Progenitor cell of endocrine pancreas (in vitro differentiated cells): ENCODE measurements around the gene CEACAM20. TPM values are rescaled to one million over a fixed set of nuclear protein-coding genes. Genes with fewer than 3 reads are reported as not detected.

Source experiments
- DNase-seq: peaks from one replicate; pipeline ENCODE4 v3.0.0; 2021; ENCODE audit warnings: low spot score; ENCODE audit not compliant: unreplicated experiment
- H3K27ac Mint-ChIP-seq: 2 replicates; pipeline ENCODE4 v1.8.0; 2021; ENCODE audit warnings: mild to moderate bottlenecking, moderate library complexity, mixed read lengths
- H3K27me3 Mint-ChIP-seq: 2 replicates; pipeline ENCODE4 v1.8.0; 2021; ENCODE audit warnings: mixed read lengths
- H3K36me3 Mint-ChIP-seq: 2 replicates; pipeline ENCODE4 v1.8.0; 2022; ENCODE audit warnings: mixed read lengths; ENCODE audit not compliant: insufficient read depth
- H3K4me1 Mint-ChIP-seq: 2 replicates; pipeline ENCODE4 v1.8.0; 2021; ENCODE audit warnings: low read depth, mixed read lengths
- H3K4me3 Mint-ChIP-seq: 2 replicates; pipeline ENCODE4 v1.8.0; 2021; ENCODE audit warnings: low read depth, mild to moderate bottlenecking, moderate library complexity, mixed read lengths
- H3K9me3 Mint-ChIP-seq: 2 replicates; pipeline ENCODE4 v1.8.0; 2021; ENCODE audit warnings: low read depth, mixed read lengths
- CTCF ChIP-seq: fragments of 200-600 bp; sonication (generic); IDR thresholded peaks from one replicate; pipeline ENCODE4 v1.5.0; 2021; ENCODE audit warnings: antibody characterized with exemption, mild to moderate bottlenecking; ENCODE audit not compliant: unreplicated experiment
- total RNA-seq: library from RNA; stranded (reverse); gene quantifications from 2 replicates; pipeline ENCODE4 v1.2.1, GENCODE V29; 2021

Gene CEACAM20
- total RNA-seq, 1 donor from 2014 or later: not detected

- no peak for DNase-seq
- H3K27me3 Mint-ChIP-seq: peaks cover 71% of the 10 kb centered on the region
- TF ChIP-seq CTCF: no peak
- H3K4me3 Mint-ChIP-seq: no peak overlapping the region
- peaks cover 4% of the 10 kb centered on the region for H3K9me3 Mint-ChIP-seq
- no peaks in the 10 kb centered on the region for H3K4me1 Mint-ChIP-seq
- H3K36me3 Mint-ChIP-seq: no peaks in the 10 kb centered on the region
- no peak overlapping the region for H3K27ac Mint-ChIP-seq
Observed at GRCh38 chr19:44532819-44533218, 3.3 kb upstream of the CEACAM20 start.

GRCh38 chr19:44530777-44531176 lies 1.3 kb upstream of the CEACAM20 start:
- Mint-ChIP-seq H3K4me1 (no peaks in the 10 kb centered on the region), H3K9me3 (peaks cover 4% of the 10 kb centered on the region), H3K27ac (no peak overlapping the region), H3K36me3 (no peaks in the 10 kb centered on the region), H3K27me3 (peaks cover 67% of the 10 kb centered on the region), H3K4me3 (no peak overlapping the region)
- no peak for DNase-seq
- TF ChIP-seq CTCF: no peak

- peaks cover 61% of the 10 kb centered on the region for H3K27me3 Mint-ChIP-seq
- H3K4me1 Mint-ChIP-seq: no peaks in the 10 kb centered on the region
- no peak overlapping the region for H3K27ac Mint-ChIP-seq
- H3K36me3 Mint-ChIP-seq: no peaks in the 10 kb centered on the region
- no peak overlapping the region for H3K4me3 Mint-ChIP-seq
- no peak for DNase-seq
- no peak for TF ChIP-seq CTCF
- no peaks in the 10 kb centered on the region for H3K9me3 Mint-ChIP-seq
Observed at GRCh38 chr19:44527554-44527953, 1.9 kb downstream of the CEACAM20 start.

- Mint-ChIP-seq H3K36me3 (no peaks in the 10 kb centered on the region), H3K9me3 (no peaks in the 10 kb centered on the region), H3K4me3 (no peak overlapping the region), H3K27ac (no peak overlapping the region), H3K27me3 (peaks cover 51% of the 10 kb centered on the region), H3K4me1 (no peaks in the 10 kb centered on the region)
- no peak for DNase-seq
- TF ChIP-seq CTCF: no peak
Observed at GRCh38 chr19:44525721-44526430, 3.6 kb downstream of the CEACAM20 start.

- H3K27me3 Mint-ChIP-seq: peaks cover 18% of the 10 kb centered on the region
- H3K9me3 Mint-ChIP-seq: no peaks in the 10 kb centered on the region
Observed at GRCh38 chr19:44521370-44521769, 8.1 kb downstream of the CEACAM20 start.

More at GRCh38 chr19:44521370-44521769, 8.1 kb downstream of the CEACAM20 start:
- Mint-ChIP-seq H3K4me3 (no peak overlapping the region), H3K4me1 (no peaks in the 10 kb centered on the region), H3K27ac (no peak overlapping the region), H3K36me3 (no peaks in the 10 kb centered on the region)
- TF ChIP-seq CTCF: no peak
- DNase-seq: no peak
